GM23338 (cell line): ENCODE measurements around the gene MED12L. TPM values are rescaled to one million over a fixed set of nuclear protein-coding genes. Genes with fewer than 3 reads are reported as not detected.

ENCODE experiments used
- ATAC-seq: fragments of 200-7000 bp; cut with Tn5 transposase; 3 replicates; pipeline ENCODE4 v1.9.1; 2020
- DNase-seq: peaks from one replicate; pipeline ENCODE4 v3.0.0-alpha.2; 2015; ENCODE audit warnings: low spot score
- H2AFZ ChIP-seq: fragments of 200-600 bp; sonication (generic); 2 replicates; pipeline ENCODE4 v1.8.0; 2016; ENCODE audit warnings: antibody characterized with exemption, mild to moderate bottlenecking, moderate library complexity
- H3F3A ChIP-seq: fragments of 200-600 bp; sonication (generic); replicated peaks from 2 replicates; pipeline ENCODE4 v1.8.0; 2017; ENCODE audit warnings: antibody characterized with exemption, mixed run types, low read depth
- H3K27ac ChIP-seq: fragments of 200-600 bp; sonication (generic); 2 replicates; pipeline ENCODE4 v1.6.1; 2016; ENCODE audit warnings: low read depth
- H3K27me3 ChIP-seq: fragments of 200-600 bp; sonication (generic); 2 replicates; pipeline ENCODE4 v1.8.0; 2016; ENCODE audit warnings: mild to moderate bottlenecking, mixed run types, moderate library complexity; ENCODE audit not compliant: insufficient read depth
- H3K36me3 ChIP-seq: fragments of 200-600 bp; sonication (generic); 2 replicates; pipeline ENCODE4 v1.8.0; 2016; ENCODE audit warnings: mild to moderate bottlenecking; ENCODE audit not compliant: insufficient read depth
- H3K4me1 ChIP-seq: fragments of 200-600 bp; sonication (generic); 2 replicates; pipeline ENCODE4 v1.8.0; 2016; ENCODE audit warnings: mild to moderate bottlenecking, moderate library complexity; ENCODE audit not compliant: insufficient read depth
- H3K4me2 ChIP-seq: fragments of 200-600 bp; sonication (generic); 2 replicates; pipeline ENCODE4 v1.7.1; 2017; ENCODE audit warnings: mixed run types
- H3K4me3 ChIP-seq: fragments of 200-600 bp; sonication (generic); 2 replicates; pipeline ENCODE4 v1.6.1; 2016; ENCODE audit warnings: mixed run types
- H3K79me2 ChIP-seq: fragments of 200-600 bp; sonication (generic); replicated peaks from 2 replicates; pipeline ENCODE4 v1.8.0; 2017; ENCODE audit warnings: mild to moderate bottlenecking; ENCODE audit not compliant: insufficient read depth
- H3K9me2 ChIP-seq: fragments of 200-600 bp; sonication (generic); 2 replicates; pipeline ENCODE4 v1.8.0; 2017; ENCODE audit not compliant: insufficient read depth
- H4K20me1 ChIP-seq: fragments of 200-600 bp; sonication (generic); replicated peaks from 2 replicates; pipeline ENCODE4 v1.8.0; 2017; ENCODE audit warnings: mild to moderate bottlenecking; ENCODE audit not compliant: insufficient read depth
- H3K27ac Mint-ChIP-seq: 2 replicates; pipeline ENCODE4 v1.8.0; 2020; ENCODE audit warnings: inconsistent platforms, mild to moderate bottlenecking, moderate library complexity, mixed read lengths
- H3K27me3 Mint-ChIP-seq: 3 replicates; pipeline ENCODE4 v1.8.0; 2022; ENCODE audit warnings: low read depth, mild to moderate bottlenecking, moderate library complexity, mixed read lengths, inconsistent platforms; ENCODE audit not compliant: insufficient read depth, poor library complexity
- H3K36me3 Mint-ChIP-seq: 3 replicates; pipeline ENCODE4 v1.8.0; 2021; ENCODE audit warnings: low read depth, mild to moderate bottlenecking, inconsistent platforms, moderate library complexity, mixed read lengths
- H3K4me1 Mint-ChIP-seq: 3 replicates; pipeline ENCODE4 v1.8.0; 2020; ENCODE audit warnings: mild to moderate bottlenecking, inconsistent platforms, mixed read lengths
- H3K4me3 Mint-ChIP-seq: 3 replicates; pipeline ENCODE4 v1.8.0; 2021; ENCODE audit warnings: moderate library complexity, mild to moderate bottlenecking, inconsistent platforms, mixed read lengths
- H3K9me3 Mint-ChIP-seq: 3 replicates; pipeline ENCODE4 v1.8.0; 2020; ENCODE audit warnings: moderate library complexity, mild to moderate bottlenecking, inconsistent platforms, mixed read lengths
- ETS1 ChIP-seq: IDR thresholded peaks from 2 replicates; pipeline ENCODE4 v1.6.1; 2016; ENCODE audit warnings: antibody characterized with exemption
- NANOG ChIP-seq: IDR thresholded peaks from 2 replicates; pipeline ENCODE4 v1.6.1; 2016; ENCODE audit warnings: antibody characterized with exemption, borderline replicate concordance
- POLR2AphosphoS5 ChIP-seq: IDR thresholded peaks from 2 replicates; pipeline ENCODE4 v1.6.1; 2016; ENCODE audit warnings: antibody characterized with exemption, low read depth
- REST ChIP-seq: IDR thresholded peaks from one replicate; pipeline ENCODE4 v1.6.1; 2018; ENCODE audit warnings: antibody characterized with exemption; ENCODE audit not compliant: unreplicated experiment
- STAT1 ChIP-seq: IDR thresholded peaks from one replicate; pipeline ENCODE4 v1.6.1; 2016; ENCODE audit warnings: antibody characterized with exemption; ENCODE audit not compliant: unreplicated experiment
- ZNF462 ChIP-seq: fragments of 250-450 bp; sonication (Bioruptor Pico); IDR thresholded peaks from 2 replicates; pipeline ENCODE4 v1.5.0; 2020; ENCODE audit warnings: mild to moderate bottlenecking, moderate library complexity
- polyA plus RNA-seq: library from polyadenylated mRNA; unstranded; fragments of >200 nt; fragmentation: Nextera tagmentation; extraction: Ambion mirVana; gene quantifications from 2 replicates; pipeline ENCODE4 v1.2.1, GENCODE V29; 2016
- total RNA-seq: library from RNA; depleted of rRNA; stranded (reverse); fragments of >200 nt; shearing (Covaris generic); gene quantifications from 2 replicates; pipeline ENCODE4 v1.2.3, GENCODE V29; 2014

MED12L gene
- total and polyA plus RNA-seq, 2 experiments from 2014 or later: 5.7 to 25.0 TPM

GRCh38 chr3:151283907-151284461 is 198.5 kb downstream of the MED12L start:
- Mint-ChIP-seq H3K9me3 (no peaks in the 10 kb centered on the region), H3K27ac (no peak overlapping the region), H3K4me1 (no peaks in the 10 kb centered on the region; the same call in 2 of the 3 replicates), H3K4me3 (no peak overlapping the region), H3K36me3 (no peaks in the 10 kb centered on the region), H3K27me3 (peaks cover 3% of the 10 kb centered on the region)
- Histone ChIP-seq H3K9me2 (no peaks in the 10 kb centered on the region), H3K79me2 (no peaks in the 10 kb centered on the region), H3K4me3 (no peak overlapping the region), H3K4me1 (no peaks in the 10 kb centered on the region), H3K4me2 (no peak overlapping the region), H3K27ac (no peak overlapping the region), H2AFZ (no peak overlapping the region), H3K27me3 (no peaks in the 10 kb centered on the region), H3F3A (no peaks in the 10 kb centered on the region), H3K36me3 (no peaks in the 10 kb centered on the region), H4K20me1 (0 out of 2 replicates have a peak, but pooled peaks cover 2% of the 10 kb centered on the region)
- TF ChIP-seq STAT1: no peak
- TF ChIP-seq ZNF462 (CRISPR knock-in tag): no peak
- TF ChIP-seq REST: no peak
- no peak for TF ChIP-seq NANOG
- TF ChIP-seq ETS1: no peak
- TF ChIP-seq POLR2AphosphoS5: no peak
- no peak for DNase-seq
- no peak for ATAC-seq
